WI38 (cell line): ENCODE data around the gene ADORA3.
A peak's percentile ranks its signal among the peaks of the same experiment; 100 is the strongest.

ENCODE experiments used
- H3K4me3 ChIP-seq: 2 replicates; pipeline ENCODE4 v1.5.1; 2011; ENCODE audit warnings: low read depth, mild to moderate bottlenecking, control low read depth, low read length
- TF ChIP-seq, protein P1 (sequence below): IDR thresholded peaks from 2 replicates; pipeline ENCODE4 v1.5.1; 2012; ENCODE audit warnings: low read depth, mild to moderate bottlenecking, control low read depth, low read length

The ADORA3 gene

DNA sequence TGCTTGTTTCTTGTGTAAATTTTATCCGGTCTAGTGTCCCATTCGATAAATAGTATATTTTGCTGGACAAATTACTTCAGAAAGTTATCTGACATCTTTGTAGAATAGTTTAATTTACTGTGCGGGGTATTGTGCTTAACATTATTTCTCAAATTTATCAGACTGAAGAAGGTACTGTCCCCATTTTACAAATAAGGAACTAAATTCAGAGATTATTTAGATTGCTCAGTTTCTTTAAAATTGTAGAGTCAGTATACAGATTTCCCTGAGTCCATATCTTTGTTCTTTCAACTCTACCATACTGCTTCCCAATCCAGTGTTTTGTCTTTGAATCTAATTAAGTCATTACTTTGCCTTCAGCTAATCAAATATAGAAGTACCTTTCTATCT is 47.8 kb downstream of the ADORA3 start:
- TF ChIP-seq, protein P1, sequence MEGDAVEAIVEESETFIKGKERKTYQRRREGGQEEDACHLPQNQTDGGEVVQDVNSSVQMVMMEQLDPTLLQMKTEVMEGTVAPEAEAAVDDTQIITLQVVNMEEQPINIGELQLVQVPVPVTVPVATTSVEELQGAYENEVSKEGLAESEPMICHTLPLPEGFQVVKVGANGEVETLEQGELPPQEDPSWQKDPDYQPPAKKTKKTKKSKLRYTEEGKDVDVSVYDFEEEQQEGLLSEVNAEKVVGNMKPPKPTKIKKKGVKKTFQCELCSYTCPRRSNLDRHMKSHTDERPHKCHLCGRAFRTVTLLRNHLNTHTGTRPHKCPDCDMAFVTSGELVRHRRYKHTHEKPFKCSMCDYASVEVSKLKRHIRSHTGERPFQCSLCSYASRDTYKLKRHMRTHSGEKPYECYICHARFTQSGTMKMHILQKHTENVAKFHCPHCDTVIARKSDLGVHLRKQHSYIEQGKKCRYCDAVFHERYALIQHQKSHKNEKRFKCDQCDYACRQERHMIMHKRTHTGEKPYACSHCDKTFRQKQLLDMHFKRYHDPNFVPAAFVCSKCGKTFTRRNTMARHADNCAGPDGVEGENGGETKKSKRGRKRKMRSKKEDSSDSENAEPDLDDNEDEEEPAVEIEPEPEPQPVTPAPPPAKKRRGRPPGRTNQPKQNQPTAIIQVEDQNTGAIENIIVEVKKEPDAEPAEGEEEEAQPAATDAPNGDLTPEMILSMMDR, result no peak
- no peak overlapping the region for H3K4me3 ChIP-seq

DNA sequence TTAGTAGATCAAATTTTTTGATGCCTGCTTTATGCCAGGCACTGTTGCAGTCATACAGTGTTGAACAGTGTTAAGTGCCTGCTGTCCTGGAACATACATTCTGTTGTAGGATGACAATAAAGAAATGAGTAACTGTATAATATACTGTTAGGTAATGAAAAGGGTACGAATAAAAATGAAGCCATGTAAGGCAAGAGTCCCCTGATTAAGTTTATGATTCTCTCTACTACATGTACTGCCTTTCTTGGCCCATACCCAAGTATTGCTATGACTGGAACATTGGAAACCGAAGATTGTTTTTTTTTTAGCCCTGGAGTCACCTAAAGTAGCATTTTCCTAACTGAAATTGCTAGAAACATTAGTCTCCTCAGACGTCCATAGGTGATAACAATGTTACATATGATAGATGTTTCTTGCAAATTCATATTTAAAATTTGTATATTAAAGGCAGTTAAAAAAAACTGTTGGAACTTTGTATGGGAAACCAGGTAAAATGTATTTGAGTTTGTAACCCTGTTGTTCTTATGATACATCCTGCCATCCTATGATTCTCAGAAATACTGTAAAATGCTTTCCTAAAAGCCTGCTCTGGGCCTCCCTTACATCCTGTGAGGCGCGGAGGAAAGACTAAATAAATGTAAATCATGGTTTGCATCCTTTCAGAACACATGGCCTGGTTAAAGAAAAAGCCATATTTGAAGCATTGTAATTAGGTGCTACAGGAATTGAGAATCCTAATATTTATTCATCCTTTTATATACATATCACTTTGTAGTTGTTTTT is 48.4 kb downstream of the ADORA3 start:
- TF ChIP-seq, protein P1, result no peak
- no peak overlapping the region for H3K4me3 ChIP-seq

DNA sequence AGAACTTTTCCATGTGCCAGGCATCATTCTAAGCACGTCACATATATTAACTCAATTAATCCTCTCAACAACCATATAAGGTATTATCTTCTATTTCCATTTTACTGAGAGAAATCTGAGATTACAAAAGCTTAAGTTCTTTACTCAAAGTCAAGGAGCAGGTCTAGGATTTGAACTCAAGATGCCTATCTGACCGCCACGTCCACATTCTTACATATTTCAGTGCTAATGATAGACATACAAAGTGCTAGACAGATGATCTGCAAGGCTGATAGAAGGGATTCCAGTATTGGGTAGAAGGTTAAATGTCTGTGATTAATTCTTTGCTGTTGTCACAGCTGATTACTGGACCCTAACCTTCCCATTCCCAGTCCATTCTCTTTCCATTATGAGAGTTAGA is 49.7 kb downstream of the ADORA3 start:
- TF ChIP-seq, protein P1, result no peak
- no peak overlapping the region for H3K4me3 ChIP-seq

DNA sequence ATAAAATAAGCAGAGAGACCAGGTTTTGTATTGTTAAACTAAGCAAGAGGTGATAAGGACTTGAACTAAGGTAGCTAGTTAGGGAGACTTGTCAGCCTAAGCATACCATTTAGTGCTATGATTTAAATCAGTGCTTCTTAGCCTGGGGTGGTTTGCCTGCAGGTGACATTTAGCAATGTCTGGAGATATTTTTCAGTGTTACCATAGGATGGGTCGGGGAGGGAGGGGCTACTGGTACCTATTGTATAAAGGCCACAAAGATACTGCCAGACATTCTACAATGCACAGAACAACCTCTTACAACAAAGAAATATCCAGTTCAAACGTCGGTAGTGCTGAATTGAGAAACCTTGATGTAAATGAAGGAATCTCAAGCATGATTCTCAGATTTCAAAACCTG is 50.9 kb downstream of the ADORA3 start:
- TF ChIP-seq, protein P1, result no peak
- no peak overlapping the region for H3K4me3 ChIP-seq

DNA sequence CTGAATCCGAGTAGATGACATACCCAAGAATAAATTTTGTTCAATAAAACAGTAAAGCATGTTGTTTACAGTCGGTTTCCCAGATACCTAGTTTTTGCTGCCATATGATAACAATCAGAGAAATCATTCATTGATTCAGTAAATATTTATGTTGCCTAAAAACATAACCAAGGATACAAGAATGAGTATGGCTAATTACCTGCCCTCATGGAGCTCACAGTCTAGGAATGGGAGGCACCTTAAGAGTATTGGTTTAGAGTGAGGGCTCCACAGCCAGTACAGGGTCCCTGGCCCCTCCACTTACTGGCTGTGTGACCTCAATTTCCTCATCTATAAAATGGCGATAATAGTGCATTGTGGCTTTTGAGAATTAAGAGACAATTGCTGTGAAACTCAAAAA is 53.2 kb downstream of the ADORA3 start:
- peak overlapping the region; percentile 99 for H3K4me3 ChIP-seq
- TF ChIP-seq, protein P1, result no peak

DNA sequence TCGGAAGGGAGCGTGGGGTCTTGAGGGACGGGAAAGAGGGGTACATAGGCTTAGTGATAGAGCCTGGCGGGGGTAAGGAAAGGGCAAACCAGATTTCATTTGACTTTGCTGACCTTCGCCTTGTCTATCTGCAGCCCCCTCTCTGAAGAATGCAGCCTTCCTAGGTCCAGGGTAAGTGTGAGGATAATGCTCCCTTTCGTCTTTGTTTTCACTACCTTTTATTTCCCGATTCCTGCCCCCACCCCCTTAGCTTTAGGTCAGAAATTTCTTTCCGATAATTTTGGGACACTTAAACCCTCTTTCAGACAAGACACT is 53.8 kb downstream of the ADORA3 start:
- TF ChIP-seq, protein P1, result no peak
- peak overlapping the region; percentile 99 for H3K4me3 ChIP-seq
